NCI-H226 (cell line): ENCODE results near the gene ARPC3.
"Not testable (repeated sequence)": the region's sequence is repeated elsewhere in the genome, so short reads cannot be mapped to it uniquely, and the experiment has no call there.

Source experiments
- DNase-seq: peaks from one replicate; pipeline ENCODE4 v3.0.0-alpha.2; 2015

ARPC3 gene

DNA sequence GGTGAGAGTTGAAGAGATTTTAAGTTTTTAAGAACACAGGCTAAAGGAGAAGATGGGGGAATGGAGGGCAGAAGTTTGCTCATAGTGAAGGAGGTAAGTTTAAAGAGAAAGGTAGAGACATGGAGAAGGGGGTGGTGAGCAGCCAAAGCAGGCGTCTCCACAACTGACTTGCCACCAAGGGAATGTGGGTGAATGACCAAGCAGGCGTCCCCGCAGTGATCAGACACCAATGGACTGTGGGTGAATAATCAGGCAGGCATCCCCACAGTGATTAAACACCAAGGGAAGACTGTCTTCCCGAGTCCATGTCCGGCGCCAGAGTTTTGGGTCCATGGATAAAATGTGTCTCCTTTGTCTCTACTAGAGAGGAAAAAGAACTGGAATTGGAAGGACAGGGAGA, 40.1 kb downstream of the ARPC3 start:
- not testable (repeated sequence) for DNase-seq

DNA sequence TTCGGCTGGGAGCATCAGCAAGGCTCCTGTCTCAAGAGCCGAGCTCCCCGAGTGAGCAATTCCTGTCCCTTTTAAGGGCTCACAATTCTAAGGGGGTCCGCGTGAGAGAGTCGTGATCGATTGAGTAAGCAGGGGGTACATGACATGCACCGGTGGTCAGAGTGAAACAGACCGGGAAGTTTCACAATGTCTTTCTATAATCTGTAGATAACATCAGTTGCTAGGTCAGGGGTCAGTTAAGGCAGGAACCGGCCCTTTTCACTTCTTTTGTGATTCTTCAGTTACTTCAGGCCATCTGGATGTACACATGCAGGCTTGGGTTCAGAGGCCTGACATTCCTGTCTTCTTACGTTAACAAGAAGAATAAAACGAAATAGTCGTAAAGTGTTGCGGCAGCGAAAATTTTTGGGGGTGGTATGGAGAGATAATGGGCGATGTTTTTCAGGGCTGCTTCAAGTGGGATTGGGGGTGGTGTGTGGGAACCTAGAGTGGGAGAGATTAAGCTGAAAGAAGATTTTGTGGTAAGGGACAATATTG, 44.9 kb downstream of the ARPC3 start:
- DNase-seq = not testable (repeated sequence)

DNA sequence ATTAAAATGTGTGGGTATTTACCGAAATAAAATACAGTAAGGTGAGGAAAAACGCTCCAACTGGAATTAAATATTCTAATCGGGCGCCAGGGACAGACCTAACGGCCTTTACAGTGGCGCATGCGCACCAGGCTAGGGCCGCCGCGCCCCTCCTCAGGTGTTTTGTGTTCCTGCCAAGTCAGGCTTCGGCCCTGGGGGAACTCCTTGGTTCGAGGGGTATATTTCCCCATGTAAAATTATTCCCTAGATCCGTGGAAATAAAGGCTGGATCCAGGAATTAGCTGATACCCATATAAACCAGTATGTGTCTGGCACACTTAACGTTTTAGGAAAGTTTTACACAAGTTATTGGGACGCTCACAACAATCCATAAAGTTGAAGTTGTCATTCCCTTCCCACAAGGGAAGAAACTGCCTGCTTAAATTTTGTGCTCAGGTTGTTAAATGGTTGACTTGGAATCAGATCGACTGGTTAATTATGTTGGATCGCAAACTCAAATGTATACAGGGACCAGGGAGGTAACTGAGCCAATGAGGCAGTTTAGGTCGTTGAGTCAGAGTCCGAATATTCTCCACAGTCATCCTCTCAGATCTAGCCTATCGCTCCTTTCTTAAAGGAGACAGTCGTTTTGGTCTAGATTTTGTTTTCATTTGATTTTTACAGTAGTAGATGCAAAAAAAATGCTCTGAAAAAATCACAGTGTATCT, 46.0 kb downstream of the ARPC3 start:
- DNase-seq = peak; percentile 37

DNA sequence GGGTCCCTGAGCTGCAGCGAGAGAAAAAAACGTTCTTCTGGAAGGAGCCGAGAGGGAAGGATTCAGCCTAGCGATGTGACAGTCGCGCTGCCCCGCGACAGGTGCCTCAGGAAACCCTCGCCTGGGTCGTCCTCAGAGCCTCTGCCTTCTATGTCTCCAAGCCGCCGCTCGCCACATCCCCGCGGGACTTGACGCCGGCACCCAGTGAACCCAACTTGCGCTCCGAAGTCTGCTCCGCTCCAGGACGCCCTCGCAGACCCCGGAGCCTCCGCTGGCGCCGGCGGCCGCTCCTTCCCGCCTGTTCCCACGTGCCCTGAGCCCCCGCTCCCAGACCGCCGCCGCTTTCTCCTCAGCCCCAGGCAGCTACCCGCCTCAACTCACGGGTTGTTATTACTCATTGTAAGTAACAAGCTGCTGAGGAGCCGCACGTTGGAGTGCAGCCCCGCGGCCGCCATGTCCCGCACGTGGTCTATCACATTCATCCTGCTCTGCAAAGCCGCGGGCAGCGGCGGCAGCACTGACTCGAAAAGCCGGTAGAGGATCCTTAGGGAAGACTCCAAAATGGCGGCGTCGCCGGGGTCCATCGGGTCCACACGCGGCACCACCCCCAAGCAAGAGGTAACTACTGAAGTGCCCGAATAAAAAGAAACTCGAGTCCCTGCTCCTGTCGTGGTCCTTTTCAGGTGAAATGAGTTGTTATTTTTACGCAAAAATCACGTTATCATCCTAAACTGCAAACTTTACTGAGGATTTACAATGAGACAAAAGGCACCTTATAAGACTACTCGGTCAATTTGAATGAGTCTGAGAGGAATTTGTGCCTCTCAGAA, 46.8 kb downstream of the ARPC3 start, which contains the start of gene ANAPC7:
Gene ANAPC7 (minus strand): TSS at position 563 of the 830 bp plus-strand sequence. CDS start 81 bp downstream, at position 482.
- DNase-seq = peak; percentile 75
